Fibroblast of the aortic adventitia (primary cell): ENCODE results near the gene RGS7. TPM values are rescaled to one million over a fixed set of nuclear protein-coding genes. Genes with fewer than 3 reads are reported as not detected.

Experiments used
- DNase-seq: peaks from one replicate; pipeline ENCODE4 v3.0.0-alpha.2; 2010; ENCODE audit warnings: low read depth
- H3K4me3 ChIP-seq: 2 replicates; pipeline ENCODE4 v1.5.1; 2011; ENCODE audit warnings: low read depth, mild to moderate bottlenecking, control low read depth, low read length, moderate library complexity
- CTCF ChIP-seq: IDR thresholded peaks from 2 replicates; pipeline ENCODE4 v1.5.1; 2011; ENCODE audit warnings: mild to moderate bottlenecking, low read length, control low read depth, inconsistent platforms; ENCODE audit not compliant: insufficient read depth
- total RNA-seq: library from RNA; depleted of rRNA; stranded (reverse); fragments of >200 nt; gene quantifications from 2 replicates; pipeline ENCODE4 v1.2.3, GENCODE V29; 2012; ENCODE audit warnings: low replicate concordance

Gene RGS7
- total RNA-seq, 1 donor: 0.63 TPM

DNA sequence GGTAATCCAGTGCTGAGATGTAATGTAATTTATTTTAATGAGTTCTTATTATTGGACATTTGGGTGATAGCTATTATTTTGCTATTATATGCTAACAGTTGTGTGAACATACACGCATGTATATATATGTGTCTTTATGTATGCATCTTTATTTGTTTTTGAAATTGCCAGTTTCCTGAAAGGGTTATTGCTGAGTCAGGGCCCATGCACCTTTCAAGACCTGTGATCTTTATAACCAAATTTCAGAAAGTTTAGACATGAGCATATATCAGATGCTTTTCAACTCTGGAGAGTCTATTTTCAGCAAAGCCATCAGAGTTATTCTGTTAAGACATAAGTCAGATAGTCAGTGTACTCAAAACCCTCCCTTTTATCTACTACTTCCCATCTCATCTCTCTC is 479.4 kb downstream of the RGS7 start:
- no peak overlapping the region for H3K4me3 ChIP-seq
- DNase-seq: no peak
- TF ChIP-seq CTCF: no peak

- no peak for DNase-seq
- H3K4me3 ChIP-seq: no peak overlapping the region
- no peak for TF ChIP-seq CTCF
Observed at GRCh38 chr1:240876071-240876470, 480.9 kb downstream of the RGS7 start.

GRCh38 chr1:240869071-240869470 is 487.9 kb downstream of the RGS7 start:
- no peak overlapping the region for H3K4me3 ChIP-seq
- DNase-seq: no peak
- TF ChIP-seq CTCF: no peak

- no peak overlapping the region for H3K4me3 ChIP-seq
- no peak for TF ChIP-seq CTCF
- DNase-seq: no peak
Observed at GRCh38 chr1:240866724-240867123, 490.3 kb downstream of the RGS7 start.

DNA sequence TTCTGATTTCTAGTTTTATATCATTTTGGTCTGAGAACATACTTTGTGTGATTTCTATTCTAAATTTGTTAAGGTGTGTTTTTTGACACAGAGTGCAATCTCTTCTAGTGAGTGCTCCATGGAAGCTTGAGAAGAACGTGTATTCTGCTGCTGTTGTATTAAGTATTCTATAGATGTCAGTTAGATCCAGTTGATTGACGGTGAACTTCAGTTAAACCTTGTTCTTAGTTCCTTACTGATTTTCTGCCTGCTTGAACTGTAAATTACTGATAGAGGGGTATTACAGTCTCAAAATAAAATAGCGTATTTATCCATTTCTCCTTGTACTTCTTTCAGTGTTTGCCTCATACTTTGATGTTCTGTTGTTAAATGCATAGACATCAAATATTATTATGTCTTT is 497.0 kb downstream of the RGS7 start:
- no peak for TF ChIP-seq CTCF
- H3K4me3 ChIP-seq: no peak overlapping the region
- DNase-seq: no peak

- TF ChIP-seq CTCF: peak; percentile 27
- no peak overlapping the region for H3K4me3 ChIP-seq
- peak; percentile 78 for DNase-seq
Observed at GRCh38 chr1:240854367-240854766, 502.6 kb downstream of the RGS7 start.

DNA sequence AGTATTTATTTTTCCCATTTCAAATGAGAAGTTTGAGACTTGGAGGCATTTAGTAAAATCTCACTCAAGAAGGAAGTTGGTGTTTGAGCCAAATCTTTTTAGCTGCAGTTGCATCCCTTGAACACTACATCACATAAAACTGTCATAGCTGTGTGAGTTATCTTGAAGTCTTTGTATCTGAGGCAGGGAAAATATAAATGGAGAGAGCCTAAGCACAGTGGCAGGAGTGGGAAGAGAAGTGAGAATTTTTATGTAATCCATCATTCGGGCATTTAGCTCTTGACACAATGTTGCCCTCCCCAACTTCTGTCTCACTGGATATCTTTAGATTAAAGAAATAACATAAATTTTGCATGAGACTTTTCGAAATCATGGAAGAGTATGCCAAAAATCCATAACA is 509.7 kb downstream of the RGS7 start:
- no peak for DNase-seq
- TF ChIP-seq CTCF: no peak
- H3K4me3 ChIP-seq: no peak overlapping the region
